HG03045 (cell line): ENCODE measurements around the gene ZAR1.

ENCODE experiments used
- ATAC-seq: cut with Tn5 transposase; IDR thresholded peaks from one replicate; pipeline ENCODE4 v1.9.1; 2021; ENCODE audit warnings: mild to moderate bottlenecking, moderate library complexity; ENCODE audit not compliant: unreplicated experiment

Gene ZAR1

DNA sequence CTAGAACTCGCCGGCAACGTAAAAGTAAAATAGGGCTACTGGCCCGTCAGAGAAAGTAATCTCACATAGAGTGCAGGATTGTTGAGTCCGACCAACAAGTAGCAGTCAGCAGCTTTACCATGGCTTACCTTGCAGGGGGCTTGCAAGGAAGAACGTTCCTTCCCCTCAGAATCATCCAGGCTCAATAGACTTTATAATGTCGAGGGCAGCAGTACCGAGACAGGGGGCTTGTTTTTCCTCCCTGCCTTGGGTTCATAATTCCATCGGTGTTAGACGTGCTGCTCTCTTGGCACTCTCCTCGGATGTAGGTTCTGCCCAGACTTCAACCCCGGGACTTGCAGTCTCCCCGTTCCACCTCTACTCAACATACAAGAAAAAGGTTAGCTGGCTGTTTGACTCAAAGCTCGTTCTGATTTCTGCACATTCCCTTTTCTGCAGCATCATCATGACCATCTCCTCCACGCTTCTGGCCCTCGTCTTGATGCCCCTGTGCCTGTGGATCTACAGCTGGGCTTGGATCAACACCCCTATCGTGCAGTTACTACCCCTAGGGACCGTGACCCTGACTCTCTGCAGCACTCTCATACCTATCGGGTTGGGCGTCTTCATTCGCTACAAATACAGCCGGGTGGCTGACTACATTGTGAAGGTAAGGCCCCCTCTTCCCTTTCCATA lies 5.4 kb upstream of the ZAR1 start:
- no peak for ATAC-seq

DNA sequence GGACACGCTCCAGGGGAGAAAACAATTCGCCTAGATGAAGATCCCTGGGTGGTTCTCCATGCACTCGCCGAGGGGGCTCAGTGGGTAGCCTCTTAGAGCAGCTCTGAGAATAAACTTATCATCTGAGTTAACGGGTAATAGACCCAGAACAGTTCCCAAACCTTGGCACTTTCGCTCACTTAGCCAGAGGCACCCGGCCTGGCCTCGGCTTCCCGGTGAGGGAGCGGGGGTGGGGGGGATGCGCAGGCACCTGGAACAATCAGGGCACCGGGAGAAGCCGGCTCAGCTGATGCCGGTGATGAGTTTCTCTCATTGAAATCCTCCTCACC lies 405 bp upstream of the ZAR1 start:
- no peak for ATAC-seq

DNA sequence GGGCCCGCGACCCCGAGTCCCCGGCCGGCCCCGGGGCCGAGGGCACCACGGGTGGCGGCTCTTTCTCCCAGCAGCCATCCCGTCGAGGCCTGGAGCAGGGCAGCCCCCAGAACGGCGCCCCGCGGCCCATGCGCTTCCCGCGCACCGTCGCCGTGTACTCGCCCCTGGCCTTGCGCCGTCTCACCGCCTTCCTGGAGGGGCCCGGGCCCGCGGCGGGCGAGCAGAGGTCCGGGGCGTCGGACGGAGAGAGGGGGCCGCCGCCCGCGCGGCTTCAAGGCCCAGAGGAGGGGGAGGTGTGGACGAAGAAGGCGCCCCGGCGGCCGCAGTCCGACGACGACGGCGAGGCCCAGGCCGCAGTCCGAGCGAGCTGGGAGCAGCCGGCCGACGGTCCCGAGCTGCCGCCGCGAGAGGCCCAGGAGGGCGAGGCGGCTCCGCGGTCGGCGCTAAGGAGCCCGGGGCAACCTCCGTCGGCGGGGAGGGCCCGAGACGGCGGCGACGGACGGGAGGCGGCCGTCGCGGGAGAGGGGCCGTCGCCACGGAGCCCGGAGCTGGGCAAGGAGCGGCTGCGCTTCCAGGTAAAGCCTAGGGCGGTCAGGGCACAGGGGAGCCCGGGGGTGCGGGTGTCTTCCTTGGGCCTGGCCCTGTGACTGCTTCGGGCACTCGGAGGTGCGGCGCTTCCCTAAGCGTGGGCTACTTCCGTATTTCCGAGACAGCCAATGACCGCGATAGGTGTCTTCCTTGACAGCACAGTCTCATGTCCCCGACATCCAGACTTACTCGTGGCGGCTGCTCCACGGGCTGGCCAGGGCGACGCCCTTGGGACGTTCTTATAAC lies 845 bp downstream of the ZAR1 start:
- ATAC-seq, result no peak

DNA sequence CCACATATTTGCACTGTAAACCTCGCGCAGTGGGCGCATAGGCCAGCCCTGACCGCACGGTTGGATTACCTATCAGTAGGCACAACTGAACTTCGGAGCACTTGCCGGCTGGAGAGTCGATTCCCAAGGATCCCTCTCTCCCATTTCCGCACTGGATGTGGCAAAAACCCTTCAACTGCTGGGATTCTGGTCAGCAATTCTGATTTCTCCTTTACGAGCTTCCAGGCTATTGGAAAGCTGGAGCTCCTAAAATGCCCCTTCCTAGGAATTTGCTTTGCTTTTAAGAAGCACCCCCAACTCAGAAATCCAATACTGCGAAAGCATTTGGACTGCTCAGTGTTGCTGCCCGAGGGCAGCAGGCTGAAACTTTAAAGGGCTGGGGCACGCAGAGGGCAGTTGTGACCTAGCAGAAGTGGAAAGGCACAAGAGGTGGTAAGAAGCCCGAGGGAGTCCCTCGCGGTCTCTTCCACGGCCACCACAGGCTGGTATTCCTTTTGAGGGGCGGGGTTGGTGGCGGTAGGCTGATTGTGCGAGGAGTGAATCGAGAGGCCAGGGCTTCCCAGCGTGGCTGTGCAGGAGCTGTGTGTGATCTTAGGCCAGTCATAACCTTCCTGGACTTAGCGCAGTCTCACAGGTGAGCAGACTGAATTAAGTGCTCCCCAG lies 1.6 kb downstream of the ZAR1 start:
- no peak for ATAC-seq

DNA sequence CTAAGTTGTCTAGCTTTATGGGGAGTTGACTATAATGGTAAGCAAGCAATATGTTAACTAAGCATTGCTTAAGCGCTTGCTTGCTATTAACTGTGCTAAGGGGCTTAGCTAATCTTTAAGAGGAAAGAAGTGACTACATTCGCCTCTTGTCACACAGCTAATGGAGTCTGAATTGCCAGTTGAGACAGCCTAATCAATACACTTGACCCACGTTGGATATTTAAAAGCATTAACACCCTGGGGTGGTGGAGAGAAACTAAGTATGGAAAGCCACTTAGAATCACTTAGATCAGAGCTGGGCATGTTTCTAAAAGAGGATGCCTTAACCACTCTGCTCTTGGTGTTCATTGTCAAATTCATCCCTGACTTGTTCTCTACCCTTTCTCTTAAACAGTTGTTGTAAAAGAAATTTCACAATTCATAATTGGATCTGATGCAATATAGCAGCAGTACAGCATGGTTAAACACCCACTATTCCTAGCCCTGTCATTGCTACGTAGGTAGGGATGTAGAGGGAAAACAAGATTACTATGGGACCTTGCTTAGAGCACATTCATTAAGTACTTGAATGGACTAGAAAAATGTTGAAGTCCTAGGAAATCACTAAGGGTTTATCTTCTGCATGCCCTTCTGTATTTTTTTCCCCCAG lies 3.5 kb downstream of the ZAR1 start:
- ATAC-seq, result no peak

DNA sequence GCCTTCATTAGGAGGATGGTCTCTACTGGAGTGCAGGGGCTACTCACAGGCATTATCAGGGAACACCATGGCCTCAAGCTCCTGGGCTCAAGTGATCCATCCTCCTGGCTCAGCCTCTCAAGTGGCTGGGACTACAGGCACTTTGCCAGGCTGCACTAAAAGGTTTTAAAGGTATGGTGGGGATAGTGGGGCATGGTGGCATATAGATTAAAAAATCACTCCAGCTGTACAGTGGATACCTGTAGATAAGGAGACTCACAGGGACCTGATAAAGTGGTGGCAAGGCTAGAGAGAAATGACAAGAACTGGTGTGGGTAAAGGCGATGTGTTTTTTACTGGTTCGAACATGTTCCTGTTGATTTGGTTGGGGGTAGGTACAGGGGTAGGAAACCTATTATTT lies 5.9 kb downstream of the ZAR1 start:
- ATAC-seq, result no peak

DNA sequence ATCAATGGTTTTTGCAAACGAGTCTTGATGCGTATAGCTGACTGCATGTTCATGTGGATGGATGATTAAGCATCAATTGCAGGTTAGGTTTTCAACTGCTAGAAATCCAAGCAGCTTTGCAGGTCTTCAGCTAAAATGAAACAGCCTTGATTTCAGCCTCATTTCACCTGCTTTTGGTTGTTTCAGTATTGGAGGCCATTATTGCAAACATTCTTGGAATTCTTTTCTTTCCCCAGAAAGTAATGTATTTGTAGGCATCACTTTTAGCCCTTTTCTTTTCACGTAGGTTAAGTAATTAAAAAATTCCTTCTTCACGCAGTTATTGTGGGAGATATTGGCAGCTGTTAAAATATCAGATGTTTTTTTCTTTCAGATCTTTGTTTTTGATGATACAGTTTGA lies 8.8 kb downstream of the ZAR1 start:
- no peak for ATAC-seq

DNA sequence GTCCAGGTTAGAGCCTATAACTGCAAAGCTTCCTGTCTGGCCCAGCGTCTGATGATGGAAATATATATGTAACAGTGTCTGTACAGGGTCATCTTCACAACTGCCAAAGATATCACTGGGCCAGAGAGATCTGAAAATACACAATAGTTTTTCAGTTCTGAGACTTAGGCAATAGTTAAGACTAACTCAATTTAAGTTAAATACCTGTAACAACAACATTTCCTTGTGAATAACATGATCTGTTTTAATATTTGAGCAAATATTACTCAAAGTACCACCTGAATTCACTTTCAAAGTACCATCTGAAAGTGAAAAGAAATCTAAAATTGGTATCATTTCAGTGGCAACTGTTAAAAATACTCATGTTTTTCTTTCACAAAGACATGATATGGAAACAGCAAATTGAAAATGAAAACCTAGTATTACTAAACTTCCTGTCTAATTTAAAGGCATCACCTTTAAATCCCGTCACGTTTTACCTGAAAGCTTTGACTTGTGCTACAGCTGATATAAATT lies 9.6 kb downstream of the ZAR1 start:
- ATAC-seq, result peak; percentile 65

DNA sequence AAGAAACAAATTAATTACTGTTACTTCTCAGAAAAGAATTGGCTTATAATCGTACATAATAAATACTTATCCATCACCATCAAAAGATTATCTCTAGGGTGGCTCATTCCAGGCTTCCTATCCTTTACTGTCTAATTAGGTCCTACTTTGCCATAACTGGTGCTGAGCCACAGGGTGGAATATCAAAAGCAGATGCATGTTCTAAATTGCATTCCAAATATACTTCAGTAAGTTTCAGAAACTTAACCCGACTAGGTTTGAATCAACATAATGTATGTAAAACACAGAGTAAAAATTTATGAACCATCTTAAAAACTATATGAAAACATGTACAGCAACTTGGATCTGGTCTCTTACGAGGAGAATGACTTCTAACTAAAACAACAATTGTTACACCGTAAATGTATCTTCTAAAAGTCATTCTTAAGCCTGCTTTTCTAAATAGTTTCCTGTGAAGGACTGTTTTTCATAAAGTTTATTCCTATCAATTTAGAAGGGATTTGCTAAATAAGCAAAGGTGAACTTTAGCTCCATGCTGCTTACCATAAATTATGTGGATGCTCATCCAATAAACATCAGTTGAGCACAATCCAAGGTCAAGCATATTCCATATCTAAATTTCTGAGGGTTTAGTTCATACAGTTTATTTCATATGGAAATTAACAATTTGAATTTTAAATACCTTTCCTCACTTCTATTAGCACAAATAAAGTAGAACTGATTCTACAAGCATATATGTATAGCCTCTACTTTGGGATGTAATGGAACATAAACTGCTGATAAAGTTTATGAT lies 13.4 kb downstream of the ZAR1 start:
- ATAC-seq, result no peak

DNA sequence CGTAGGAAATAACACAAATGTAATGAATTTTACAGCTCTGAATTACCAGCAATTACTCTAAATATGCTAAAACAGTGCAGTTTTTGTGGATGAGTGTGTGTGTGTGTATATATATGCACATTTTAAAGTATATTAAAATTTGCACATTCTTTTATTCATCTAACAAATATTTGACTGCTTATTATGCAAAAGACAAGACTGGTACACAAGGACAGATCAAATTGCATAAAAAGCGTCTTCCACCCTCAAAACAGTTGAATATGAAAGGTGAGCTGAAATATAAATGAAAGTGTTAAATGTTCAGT lies 13.9 kb downstream of the ZAR1 start:
- ATAC-seq, result no peak

DNA sequence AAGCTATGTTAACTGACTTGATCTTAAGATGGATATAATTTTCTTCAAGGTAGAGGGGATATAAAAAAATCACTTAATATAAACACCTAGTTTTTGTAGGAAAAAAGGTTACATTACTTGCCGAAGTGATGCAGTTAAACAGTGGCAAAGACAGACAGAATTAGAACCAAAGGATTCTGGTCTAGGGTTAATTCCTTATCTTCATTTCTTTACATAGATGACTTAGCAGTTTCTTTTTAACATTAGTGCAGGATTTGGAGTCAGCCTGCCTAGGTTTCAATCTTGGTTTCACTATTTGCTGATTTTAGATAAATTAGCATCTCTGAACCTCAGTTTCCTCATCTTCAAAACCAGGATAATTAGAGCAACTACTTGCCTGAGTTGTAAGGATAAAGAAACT lies 14.3 kb downstream of the ZAR1 start:
- ATAC-seq, result no peak

DNA sequence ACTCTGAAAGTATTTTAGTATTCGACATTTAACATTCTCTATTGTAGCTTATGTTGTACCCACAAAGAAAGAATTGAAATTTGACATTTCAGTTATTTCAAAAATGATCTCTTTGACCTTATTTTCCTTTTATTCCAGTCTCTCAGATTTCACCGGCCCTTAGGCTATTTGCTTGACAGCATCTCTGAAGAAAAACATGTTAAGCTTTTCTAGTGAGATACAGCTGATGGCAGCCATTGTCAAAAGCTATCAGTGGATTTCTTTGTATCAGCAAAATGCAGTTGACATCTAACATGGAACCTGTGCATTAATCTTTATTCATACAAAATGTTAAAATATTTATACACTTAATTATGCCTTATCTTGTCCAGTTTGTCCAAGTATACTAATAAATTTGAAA lies 16.7 kb downstream of the ZAR1 start:
- no peak for ATAC-seq

DNA sequence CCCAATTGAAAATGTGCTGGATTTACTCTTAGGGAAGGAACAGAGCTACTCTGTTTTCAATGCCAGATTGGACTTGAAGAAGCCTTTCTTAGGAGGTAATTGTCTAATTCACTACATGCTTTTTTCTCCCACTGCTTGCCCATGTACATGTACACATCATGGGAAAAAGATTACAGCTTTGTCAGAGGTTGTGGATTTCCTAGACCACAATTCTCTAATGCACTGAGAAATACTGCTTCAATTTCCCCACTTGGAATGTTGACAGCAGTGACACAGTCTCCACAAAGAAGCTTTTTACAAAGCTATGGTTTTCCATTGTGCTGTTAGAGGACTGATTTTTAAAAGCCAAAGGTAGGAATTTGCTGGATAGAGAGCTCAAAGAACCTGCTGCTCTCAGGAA lies 19.5 kb downstream of the ZAR1 start:
- no peak for ATAC-seq

DNA sequence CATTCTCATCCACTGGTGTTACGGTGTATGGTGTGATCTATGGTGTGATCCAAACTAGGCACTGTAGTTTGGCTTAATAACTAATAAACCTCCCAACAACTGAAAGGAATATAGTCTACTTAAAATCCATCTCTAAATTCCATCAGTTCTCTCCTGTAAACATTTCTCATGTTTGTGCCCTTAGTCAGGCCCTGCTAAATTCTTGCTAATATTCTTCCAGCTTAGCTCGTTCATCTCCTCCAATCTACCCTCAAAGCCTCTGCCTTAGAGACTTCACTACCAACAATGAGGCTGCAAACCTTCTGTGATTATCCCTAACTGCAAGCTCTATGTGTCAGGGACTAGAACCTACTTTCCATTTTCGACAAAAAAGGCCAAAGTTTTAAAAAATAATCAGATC lies 28.1 kb downstream of the ZAR1 start:
- ATAC-seq, result no peak

DNA sequence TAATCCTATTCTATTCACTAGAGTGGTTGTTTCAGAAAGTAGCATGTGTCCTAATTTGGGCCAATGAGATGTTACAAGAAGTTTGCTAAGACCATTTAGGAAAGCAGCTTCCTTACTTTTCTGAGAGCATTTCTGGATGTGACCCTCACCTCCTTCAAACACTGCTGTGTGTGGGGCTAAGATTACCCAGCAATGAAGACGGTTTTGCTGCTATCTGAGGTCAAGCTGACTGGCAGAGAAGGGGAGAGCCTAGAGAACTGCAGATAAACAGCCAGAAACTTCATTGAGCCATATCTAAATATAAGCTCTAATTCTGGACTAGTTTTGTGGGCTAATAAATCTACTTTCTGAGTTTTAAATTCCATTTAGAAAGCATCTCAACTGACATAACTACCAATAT lies 36.4 kb downstream of the ZAR1 start:
- ATAC-seq, result no peak

DNA sequence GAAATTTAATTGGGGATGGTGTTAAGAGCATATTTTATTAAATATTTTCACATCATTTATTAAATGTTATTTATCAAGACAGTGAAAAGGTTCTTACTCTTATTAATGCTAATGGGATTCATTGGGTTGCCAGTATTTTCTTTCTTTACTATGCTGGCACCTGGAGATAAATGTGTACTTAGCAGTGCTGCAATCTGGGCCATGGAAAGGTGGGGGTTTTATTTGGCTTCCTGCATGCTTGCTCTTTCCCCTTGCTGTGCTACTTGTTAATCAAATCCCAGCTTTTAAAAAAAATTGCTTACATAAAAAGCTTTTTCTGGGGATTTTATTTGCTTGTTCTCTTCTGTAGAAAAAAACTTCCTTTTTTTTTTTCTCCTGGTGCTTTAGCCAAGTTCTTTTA lies 48.3 kb downstream of the ZAR1 start:
- no peak for ATAC-seq

DNA sequence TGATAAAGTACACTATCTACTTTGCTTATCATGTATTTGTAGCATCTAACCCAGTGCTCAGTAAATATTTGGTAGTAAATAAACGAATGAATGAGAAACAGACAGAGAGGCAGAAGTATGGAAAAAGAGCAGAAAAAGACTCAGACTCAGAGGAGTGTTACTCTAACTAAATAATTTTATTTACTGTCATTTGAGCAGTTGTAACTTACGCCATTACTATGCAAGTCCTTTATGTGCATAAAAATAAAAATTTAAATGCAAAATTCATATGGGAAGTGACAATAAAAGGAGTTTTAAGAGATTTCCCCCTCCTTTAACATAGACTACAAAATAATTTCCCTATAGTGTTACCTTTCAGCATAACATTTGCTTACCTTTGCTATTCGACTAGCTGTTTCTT lies 49.5 kb downstream of the ZAR1 start:
- ATAC-seq, result no peak

DNA sequence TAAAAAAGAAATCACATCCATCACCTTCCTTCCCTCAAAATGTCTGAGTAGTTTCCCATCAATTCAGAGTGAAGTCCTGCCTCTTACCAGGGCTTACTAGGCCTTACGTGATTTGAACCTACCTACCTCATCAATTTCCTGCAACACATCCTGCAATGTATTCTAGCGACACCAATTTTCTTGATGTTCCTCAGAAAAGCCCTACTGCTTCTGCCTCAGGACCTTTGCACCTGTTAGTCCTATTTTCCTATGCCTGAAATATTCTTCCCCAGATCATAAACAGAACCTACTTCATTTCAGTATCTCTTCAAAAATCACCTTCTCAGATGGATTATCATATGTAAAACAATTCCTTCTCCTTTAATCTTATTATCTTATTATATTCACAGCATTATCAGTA lies 52.8 kb downstream of the ZAR1 start:
- ATAC-seq, result no peak

DNA sequence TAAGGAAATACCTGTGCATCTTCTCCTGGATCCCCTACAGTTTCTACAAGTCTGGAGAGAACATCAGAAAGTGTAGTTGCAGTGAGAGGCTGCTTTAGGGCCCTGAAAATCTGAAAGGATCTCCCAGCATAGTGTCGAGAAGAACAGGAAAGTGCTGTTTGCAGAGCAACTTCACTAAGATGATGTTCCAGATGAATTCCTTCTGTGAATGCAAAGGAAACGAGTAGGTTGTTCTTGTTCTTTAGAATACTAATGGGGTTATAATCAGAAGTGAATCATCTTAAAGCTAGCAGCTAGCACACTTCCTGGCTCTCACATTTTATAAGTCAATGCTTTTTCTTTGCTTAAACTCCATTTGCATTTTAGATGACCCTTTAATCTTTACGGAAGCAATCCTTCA lies 53.7 kb downstream of the ZAR1 start:
- ATAC-seq, result no peak
